KMS-11 (cell line): ENCODE data around the gene EEF1AKMT4.
A peak's percentile ranks its signal among the peaks of the same experiment; 100 is the strongest.

ENCODE experiments used
- H2AFZ ChIP-seq: fragments of 200-600 bp; sonication (generic); 2 replicates; pipeline ENCODE4 v1.6.1; 2016; ENCODE audit warnings: antibody characterized with exemption, mixed run types, low read depth
- H3K27ac ChIP-seq: fragments of 200-600 bp; sonication (generic); 2 replicates; pipeline ENCODE4 v1.6.1; 2016; ENCODE audit warnings: mild to moderate bottlenecking, mixed run types
- H3K27me3 ChIP-seq: fragments of 200-600 bp; sonication (generic); 2 replicates; pipeline ENCODE4 v1.6.1; 2017; ENCODE audit warnings: mild to moderate bottlenecking, low read depth, mixed run types, moderate library complexity; ENCODE audit not compliant: insufficient read depth
- H3K36me3 ChIP-seq: fragments of 200-600 bp; sonication (generic); 2 replicates; pipeline ENCODE4 v1.6.1; 2017; ENCODE audit warnings: mild to moderate bottlenecking, mixed run types; ENCODE audit not compliant: insufficient read depth
- H3K4me1 ChIP-seq: fragments of 200-600 bp; sonication (generic); 2 replicates; pipeline ENCODE4 v1.6.1; 2016; ENCODE audit warnings: mild to moderate bottlenecking, low read depth, mixed run types; ENCODE audit not compliant: poor library complexity, severe bottlenecking
- H3K4me2 ChIP-seq: fragments of 200-600 bp; sonication (generic); 2 replicates; pipeline ENCODE4 v1.7.0; 2016; ENCODE audit warnings: mild to moderate bottlenecking, mixed run types
- H3K4me3 ChIP-seq: fragments of 200-600 bp; sonication (generic); IDR thresholded peaks from 2 replicates; pipeline ENCODE4 v1.6.1; 2017; ENCODE audit warnings: low read depth, low read length, mixed read lengths; ENCODE audit not compliant: insufficient read depth
- H3K79me2 ChIP-seq: fragments of 200-600 bp; sonication (generic); 2 replicates; pipeline ENCODE4 v1.6.1; 2016; ENCODE audit warnings: low read depth, mixed run types; ENCODE audit not compliant: insufficient read depth
- H3K9ac ChIP-seq: fragments of 200-600 bp; sonication (generic); 2 replicates; pipeline ENCODE4 v1.6.1; 2016; ENCODE audit warnings: mild to moderate bottlenecking, mixed run types
- H4K20me1 ChIP-seq: fragments of 200-600 bp; sonication (generic); 2 replicates; pipeline ENCODE4 v1.6.1; 2016; ENCODE audit warnings: mild to moderate bottlenecking, mixed run types; ENCODE audit not compliant: insufficient read depth
- TF ChIP-seq, protein P1 (sequence below): fragments of 200-600 bp; sonication (generic); conservative IDR thresholded peaks from 2 replicates; pipeline ENCODE4 v1.6.1; 2017; ENCODE audit warnings: low read depth, mild to moderate bottlenecking, antibody characterized with exemption, low read length, moderate library complexity, mixed read lengths

Gene EEF1AKMT4

DNA sequence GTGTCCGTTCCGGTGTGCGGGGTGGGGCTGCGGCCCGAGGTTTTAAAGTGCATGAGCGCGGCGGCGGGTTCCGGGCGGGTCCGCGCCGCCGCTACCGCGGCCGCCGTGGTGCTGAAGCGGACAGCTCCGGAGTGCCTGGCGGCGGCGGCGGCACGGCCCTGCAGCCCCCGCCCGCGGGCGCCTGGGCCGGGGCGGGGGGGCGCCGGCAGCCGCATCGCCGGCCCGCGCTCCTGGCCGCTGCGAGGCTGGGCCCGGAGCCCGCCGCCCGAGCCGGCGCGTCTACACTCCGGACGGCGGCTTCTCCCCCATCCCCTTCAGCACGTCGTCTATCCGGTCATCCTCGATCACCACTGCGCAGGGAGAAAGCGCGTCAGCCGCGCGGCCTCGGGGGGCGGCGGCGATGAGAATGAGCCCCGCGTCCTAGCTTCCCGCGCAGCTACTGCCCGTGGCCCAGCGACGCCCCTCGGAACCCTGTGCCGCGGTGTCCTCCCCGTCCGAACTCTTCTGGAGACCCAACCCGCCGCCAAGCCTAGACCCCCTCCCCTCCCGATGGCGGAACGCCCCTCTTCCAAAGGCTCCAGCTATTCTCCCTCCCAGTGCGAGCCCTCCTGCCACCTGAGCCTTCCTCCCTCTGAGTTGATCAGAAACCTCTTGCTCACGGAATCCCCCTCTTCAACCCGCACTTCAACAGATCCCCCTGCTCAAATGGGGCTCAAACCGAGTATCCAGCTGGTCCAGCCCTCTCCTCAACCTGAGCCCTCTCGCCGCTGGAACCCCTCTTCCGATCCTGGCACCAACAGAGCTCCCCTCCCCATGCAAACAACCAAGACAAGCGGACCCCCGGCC, 10.6 kb downstream of the EEF1AKMT4 start:
- H3K4me2 ChIP-seq, result peak overlapping the region; percentile 97
- peak overlapping the region; percentile 66; the same call in 1 of the 2 replicates for H2AFZ ChIP-seq
- H4K20me1 ChIP-seq, result no peaks in the 10 kb centered on the region
- H3K4me3 ChIP-seq, result no peak overlapping the region
- H3K79me2 ChIP-seq, result no peaks in the 10 kb centered on the region
- H3K27me3 ChIP-seq, result peaks cover 6% of the 10 kb centered on the region
- peak overlapping the region; percentile 46; the same call in 1 of the 2 replicates for H3K9ac ChIP-seq
- TF ChIP-seq, protein P1, sequence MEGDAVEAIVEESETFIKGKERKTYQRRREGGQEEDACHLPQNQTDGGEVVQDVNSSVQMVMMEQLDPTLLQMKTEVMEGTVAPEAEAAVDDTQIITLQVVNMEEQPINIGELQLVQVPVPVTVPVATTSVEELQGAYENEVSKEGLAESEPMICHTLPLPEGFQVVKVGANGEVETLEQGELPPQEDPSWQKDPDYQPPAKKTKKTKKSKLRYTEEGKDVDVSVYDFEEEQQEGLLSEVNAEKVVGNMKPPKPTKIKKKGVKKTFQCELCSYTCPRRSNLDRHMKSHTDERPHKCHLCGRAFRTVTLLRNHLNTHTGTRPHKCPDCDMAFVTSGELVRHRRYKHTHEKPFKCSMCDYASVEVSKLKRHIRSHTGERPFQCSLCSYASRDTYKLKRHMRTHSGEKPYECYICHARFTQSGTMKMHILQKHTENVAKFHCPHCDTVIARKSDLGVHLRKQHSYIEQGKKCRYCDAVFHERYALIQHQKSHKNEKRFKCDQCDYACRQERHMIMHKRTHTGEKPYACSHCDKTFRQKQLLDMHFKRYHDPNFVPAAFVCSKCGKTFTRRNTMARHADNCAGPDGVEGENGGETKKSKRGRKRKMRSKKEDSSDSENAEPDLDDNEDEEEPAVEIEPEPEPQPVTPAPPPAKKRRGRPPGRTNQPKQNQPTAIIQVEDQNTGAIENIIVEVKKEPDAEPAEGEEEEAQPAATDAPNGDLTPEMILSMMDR, result no peak
- no peaks in the 10 kb centered on the region for H3K36me3 ChIP-seq
- no peak overlapping the region for H3K27ac ChIP-seq
- H3K4me1 ChIP-seq, result peaks cover 8% of the 10 kb centered on the region

DNA sequence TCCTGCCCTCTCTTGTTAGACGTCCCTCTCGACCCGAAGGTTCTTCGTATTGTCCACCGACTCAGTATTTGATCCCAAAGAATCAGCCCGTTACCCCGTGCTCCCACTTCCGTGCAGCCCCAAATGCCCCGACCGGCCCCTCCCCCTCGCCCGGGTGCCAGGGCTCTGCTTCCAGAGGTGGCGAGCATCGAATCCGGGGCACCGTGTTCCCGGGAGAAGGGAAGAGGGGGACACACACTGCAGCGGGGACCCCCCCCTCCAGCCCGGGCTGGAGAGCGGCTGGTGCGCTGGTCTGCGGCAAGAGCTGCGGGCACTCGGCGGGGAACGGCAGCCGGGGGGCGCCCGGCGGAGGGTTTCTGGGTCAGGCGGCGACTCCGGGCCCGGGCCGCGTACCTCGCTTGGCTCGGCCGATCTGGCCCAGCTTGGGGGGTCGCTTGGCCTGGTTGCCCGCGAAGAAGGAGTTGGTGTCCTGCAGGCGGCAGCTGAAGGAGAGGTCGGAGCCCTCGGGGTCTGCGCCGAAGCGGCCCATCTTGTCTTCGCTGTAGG, 11.3 kb downstream of the EEF1AKMT4 start:
- peak overlapping the region; percentile 69 for H3K4me3 ChIP-seq

DNA sequence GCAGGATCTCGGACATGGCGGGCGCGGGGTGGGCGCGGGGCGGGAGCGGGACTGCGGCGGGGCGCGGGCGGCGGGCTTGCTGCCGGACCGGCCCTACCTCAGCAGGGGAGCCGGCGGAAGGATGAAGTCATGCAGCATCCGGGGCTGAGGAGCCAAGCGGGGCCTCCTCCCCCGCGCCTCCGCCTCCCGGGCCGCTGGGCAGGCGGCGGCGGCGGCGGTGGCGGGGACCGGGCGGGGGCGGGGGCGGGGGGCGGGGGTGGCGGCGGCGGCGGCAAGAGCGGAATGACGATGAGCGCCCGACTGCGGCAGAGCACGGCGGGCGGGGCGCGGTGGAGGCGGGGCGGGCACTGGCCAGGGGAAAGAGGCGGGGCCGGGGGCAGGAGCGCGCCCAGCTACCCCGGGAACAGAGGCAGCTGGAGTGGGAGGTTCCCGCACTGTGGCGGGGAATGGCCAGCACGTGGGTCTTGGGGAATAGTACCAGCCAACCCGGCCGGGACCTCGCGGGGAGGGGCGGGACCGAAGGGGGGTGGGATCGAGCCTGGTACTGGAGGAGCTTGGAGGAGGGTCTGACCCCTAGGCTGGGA, 11.9 kb downstream of the EEF1AKMT4 start, which contains the start of gene CAMK2N2:
Gene CAMK2N2 (minus strand): TSS at position 284 of the 584 bp plus-strand sequence. CDS start 268 bp downstream, at position 16.
- no peaks in the 10 kb centered on the region for H3K79me2 ChIP-seq
- H4K20me1 ChIP-seq, result no peaks in the 10 kb centered on the region
- H2AFZ ChIP-seq, result peak within 1 kb of the TSS; percentile 88
- H3K27me3 ChIP-seq, result peaks cover 6% of the 10 kb centered on the region
- peak within 1 kb of the TSS; percentile 46; the same call in 1 of the 2 replicates for H3K9ac ChIP-seq
- TF ChIP-seq, protein P1, result no peak
- H3K4me1 ChIP-seq, result peaks cover 8% of the 10 kb centered on the region
- no peaks in the 10 kb centered on the region for H3K36me3 ChIP-seq
- peak within 1 kb of the TSS; percentile 69 for H3K4me3 ChIP-seq
- H3K4me2 ChIP-seq, result peak within 1 kb of the TSS; percentile 97
- H3K27ac ChIP-seq, result no peak within 1 kb of the TSS

More for the DNA sequence above, 11.3 kb downstream of the EEF1AKMT4 start:
- Histone ChIP-seq H4K20me1 (no peaks in the 10 kb centered on the region), H3K9ac (peak overlapping the region; percentile 46; the same call in 1 of the 2 replicates), H3K4me1 (peaks cover 8% of the 10 kb centered on the region), H3K27me3 (peaks cover 6% of the 10 kb centered on the region), H3K27ac (no peak overlapping the region), H3K36me3 (no peaks in the 10 kb centered on the region), H2AFZ (peak overlapping the region; percentile 66), H3K4me2 (peak overlapping the region; percentile 97), H3K79me2 (no peaks in the 10 kb centered on the region)
- TF ChIP-seq, protein P1, result no peak

DNA sequence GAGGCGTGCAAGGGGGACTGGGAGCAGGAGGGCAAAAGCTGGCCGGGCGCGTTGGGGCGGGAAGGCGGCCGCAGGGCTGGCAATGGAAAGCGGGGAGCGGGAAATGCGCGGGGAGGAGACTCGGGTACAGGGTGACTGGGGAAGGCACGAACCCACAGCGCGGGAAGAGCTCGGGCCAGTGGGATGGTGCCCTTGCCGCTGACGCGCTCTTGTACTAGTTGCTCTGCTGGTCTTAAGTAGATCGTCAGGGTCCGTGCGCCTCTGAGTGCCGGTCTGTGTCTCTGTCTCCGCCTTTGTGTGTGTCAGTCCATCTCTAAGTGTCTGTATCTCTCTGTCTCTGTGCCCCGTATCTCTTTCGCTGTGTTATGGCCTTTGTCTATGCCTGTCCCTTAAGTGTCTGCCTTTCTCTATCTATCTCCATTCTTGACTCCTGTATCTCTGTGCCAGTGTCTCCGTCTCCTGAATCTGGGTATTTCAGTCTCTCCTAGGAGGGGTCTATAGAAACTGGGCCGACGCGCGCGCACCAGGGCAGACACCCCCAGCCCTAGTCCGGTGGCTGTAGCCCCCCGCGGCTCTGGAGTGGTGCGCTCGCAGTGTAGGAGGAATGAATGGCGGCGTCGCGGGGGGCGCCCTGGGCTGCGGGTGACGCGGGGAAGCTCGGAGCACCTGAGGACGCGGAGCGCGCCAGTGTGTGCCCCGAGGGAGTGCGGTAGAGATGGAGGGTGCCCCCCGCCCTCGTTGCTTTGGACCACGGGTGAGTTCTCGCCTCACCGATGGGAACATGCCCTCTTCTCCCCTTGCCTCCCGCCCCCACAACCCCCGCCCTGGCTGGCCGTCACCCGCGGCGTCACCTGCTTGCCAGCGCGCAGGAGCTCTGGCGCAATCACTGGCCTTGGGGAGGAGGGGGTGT, 12.6 kb downstream of the EEF1AKMT4 start:
- no peaks in the 10 kb centered on the region for H3K79me2 ChIP-seq
- peaks cover 6% of the 10 kb centered on the region for H3K27me3 ChIP-seq
- peaks cover 8% of the 10 kb centered on the region for H3K4me1 ChIP-seq
- H3K36me3 ChIP-seq, result no peaks in the 10 kb centered on the region
- no peak overlapping the region for H3K27ac ChIP-seq
- H3K4me2 ChIP-seq, result peak overlapping the region; percentile 67
- TF ChIP-seq, protein P1, result no peak
- H4K20me1 ChIP-seq, result no peaks in the 10 kb centered on the region
- H3K9ac ChIP-seq, result peak overlapping the region; percentile 30; the same call in 1 of the 2 replicates
- no peak overlapping the region for H3K4me3 ChIP-seq
- peak overlapping the region; percentile 88 for H2AFZ ChIP-seq
